GM08714 (cell line): ENCODE data around the gene ENOPH1.
"Not testable (repeated sequence)": the region's sequence is repeated elsewhere in the genome, so short reads cannot be mapped to it uniquely, and the experiment has no call there.

ENCODE experiments used
- H3K4me3 ChIP-seq: fragments of 200-500 bp; sonication (Bioruptor generic); 2 replicates; pipeline ENCODE4 v1.5.1; 2014; ENCODE audit warnings: mild to moderate bottlenecking, low read length, inconsistent platforms
- ZNF274 ChIP-seq: IDR thresholded peaks from 2 replicates; pipeline ENCODE4 v1.6.1; 2012; ENCODE audit warnings: mild to moderate bottlenecking, low read depth, low read length

The ENOPH1 gene

DNA sequence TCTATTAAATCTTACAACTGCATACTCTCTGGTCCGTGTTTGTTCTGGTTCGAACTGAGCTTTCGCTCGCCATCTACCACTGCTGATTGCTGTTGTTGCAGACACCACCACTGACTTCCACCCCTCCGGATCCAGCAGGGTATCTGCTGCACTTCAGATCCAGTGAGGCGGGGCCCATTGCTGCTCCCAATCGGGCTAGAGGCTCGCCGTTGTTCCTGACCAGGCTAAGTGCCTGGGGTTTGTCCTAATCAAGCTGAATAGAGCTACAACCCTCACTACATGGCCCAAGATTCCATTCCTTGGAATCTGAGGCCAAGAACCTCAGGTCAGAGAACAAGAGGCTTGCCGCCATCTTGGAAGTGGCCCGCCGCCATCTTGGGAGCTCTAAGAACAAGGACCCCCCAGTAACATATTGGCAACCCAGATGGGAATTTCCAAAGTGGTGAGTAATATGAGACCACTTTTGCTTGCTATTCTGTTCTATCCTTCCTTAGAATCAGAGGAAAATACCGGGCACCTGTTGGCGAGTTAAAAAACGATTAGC, 43.3 kb downstream of the ENOPH1 start:
- H3K4me3 ChIP-seq = no peak overlapping the region
- TF ChIP-seq ZNF274 = no peak

DNA sequence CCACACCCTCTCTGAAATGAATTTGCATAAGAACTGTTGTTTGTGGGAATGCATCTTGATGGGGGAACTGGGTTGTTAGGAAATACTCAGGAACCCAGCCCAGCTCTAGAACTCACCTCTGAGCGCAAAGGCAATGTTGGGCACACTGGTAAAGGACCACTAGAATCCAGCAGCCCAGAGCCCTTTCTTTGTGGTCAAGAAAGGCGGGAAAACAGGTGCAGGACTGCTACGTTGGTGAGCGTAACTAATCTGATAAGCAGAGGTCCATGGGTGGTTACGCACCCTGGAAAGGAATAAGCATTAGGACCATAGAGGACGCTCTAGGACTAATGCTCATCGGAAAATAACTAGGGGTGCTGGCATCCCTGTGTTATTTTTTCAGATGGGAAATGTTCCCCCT, 45.5 kb downstream of the ENOPH1 start:
- not testable (repeated sequence) for H3K4me3 ChIP-seq

DNA sequence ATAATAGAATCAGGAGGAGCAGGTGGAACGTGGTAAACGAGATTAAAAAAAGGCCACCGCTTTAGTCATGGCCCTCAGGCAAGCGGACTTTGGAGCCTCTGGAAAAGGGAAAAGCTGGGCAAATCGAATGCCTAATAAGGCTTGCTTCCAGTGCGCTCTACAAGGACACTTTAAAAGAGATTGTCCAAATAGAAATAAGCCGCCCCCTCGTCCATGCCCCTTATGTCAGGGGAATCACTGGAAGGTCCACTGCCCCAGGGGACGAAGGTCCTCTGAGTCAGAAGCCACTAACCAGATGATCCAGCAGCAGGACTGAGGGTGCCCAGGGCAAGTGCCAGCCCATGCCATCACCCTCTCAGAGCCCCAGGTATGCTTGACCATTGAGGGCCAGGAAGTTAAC, 47.1 kb downstream of the ENOPH1 start:
- H3K4me3 ChIP-seq = not testable (repeated sequence)

DNA sequence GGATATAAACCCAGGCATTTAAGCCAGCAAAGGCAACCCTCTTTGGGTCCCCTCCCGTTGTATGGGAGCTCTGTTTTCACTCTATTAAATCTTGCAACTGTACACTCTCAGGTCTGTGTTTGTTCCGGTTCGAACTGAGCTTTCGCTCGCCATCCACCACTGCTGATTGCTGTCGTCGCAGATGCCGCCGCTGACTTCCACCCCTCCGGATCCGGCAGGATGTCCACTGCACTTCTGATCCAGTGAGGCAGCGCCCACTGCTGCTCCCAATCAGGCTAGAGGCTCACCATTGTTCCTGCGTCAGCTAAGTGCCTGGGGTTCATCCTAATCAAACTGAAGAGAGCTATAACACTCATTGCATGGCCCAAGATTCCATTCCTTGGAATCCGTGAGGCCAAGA, 49.2 kb downstream of the ENOPH1 start:
- no peak overlapping the region for H3K4me3 ChIP-seq

DNA sequence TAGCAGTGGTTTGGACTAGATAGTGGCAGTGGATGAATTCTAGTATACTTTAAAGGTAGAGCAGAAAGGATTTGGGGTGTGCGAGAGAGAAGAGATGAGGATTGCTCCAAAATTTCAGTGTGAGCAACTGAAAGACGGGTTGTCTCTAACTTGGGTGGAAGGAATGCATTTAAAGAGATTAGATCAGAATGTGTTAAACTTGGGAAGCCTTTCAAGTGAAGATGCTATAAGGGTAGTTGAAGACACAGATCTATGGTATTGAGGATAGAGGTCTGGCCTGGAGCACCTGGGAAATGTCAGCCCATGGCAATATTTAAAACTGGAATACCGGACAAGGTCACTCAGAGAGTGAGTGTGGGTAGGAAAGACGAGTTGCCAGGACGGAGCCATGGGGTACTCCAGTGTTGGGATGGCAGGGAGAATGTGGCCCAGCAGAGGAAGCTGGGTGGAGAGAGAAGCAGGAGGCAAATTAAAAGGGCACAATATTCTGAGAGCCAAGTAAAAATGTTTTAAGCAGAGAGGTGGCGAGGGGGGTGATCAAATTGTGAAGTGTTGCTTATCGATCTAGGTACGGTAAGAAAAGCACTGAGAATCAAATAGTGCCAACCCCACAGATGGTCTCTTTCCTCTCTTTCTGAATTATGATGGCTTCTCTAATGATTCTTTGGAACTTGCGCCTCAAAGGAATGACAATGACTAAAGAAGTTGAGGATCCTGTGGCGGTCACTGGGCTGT, 50.5 kb downstream of the ENOPH1 start:
- TF ChIP-seq ZNF274 = no peak
- no peak overlapping the region for H3K4me3 ChIP-seq

More for the DNA sequence above, 49.2 kb downstream of the ENOPH1 start:
- TF ChIP-seq ZNF274 = no peak

DNA sequence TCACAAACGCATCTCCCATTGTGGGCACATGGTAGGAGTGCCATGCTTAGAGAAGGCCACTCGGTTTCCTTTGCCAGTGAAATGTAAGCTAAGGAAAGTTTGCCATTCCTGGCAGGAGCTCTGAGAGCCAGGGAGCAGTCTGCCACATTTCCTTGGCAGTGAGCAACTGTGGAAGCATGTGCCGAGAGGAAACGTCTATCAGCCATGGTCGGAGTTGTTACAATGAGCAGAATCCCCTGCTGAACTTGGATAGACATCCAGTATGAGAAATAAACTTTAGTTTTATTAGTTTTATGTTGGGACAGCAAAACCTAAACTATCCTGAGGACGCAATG, 51.1 kb downstream of the ENOPH1 start:
- H3K4me3 ChIP-seq = no peak overlapping the region
- no peak for TF ChIP-seq ZNF274

DNA sequence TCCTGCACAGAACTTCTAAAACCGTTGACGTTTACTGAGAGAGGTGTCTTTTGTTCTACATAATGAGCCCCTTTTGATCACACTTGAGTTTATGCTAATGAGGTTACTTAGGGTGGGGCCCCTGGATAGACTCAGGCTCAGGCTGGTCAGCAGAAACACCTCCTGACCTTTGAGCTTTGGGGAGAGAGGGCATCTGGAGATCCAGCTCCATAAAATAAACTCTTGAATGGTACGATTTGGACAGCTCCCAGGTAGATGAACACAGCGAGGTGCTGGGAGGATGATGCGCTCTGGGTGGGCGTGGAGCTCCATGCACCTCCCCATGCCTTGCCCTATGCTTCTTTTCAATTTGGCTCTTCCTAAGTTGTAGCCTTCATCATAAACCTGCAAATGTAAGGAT, 52.0 kb downstream of the ENOPH1 start:
- TF ChIP-seq ZNF274 = no peak
- no peak overlapping the region for H3K4me3 ChIP-seq

DNA sequence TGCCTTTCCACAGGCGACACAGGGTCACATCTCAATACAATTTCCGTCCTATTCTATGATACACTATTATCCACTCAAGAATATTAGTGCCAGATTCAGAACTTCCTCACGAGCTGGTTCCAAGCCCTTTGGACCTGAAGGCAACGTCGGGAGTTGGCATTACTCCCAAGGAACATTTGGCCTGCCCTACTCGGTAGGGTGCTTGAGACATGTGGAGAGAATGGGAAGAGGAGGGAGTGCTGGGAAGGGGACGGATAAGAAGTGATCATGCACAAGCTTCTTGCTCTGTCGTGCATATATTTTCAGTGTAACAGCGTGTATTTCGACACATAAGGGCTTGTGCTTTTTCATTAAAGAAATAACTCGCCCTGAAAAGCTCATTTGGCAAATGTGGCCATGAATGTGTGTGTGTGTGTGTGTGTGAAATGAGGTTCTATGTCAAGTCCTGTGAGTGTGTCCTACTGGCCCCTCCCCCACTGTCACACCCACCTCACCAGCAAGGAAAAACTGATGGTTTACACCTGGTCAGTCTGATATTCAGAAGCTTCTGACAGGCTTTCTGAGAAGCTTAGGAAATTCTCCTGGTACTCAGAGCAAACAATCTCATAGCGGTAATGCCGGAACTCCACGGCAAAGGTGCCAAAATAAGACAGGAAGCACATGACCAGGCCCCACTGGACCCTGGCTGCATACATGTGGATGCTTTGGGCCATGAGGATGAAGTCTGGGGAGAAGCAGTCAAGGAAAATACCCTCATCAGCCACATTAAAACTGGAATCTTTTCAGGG, 54.8 kb downstream of the ENOPH1 start:
- H3K4me3 ChIP-seq = no peak overlapping the region
- no peak for TF ChIP-seq ZNF274

DNA sequence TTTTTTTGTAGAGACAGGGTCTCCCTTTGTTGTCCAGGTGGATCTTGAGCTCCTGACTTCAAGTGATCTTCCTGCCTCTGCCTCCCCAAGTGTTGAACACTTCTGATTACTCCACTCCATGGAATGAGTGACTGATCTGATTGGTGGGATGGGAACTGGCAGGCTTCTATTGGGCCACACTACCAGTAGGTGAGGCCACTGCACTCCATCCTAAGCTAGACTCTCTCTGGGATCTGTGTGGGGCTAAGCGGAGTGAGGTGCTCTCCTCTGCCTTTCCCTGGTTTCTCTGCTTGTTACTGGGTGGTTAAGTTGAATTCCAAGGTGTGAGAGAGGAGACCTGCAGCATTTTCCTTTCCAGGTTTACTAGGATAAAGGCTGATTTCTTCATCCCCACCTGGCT, 58.7 kb downstream of the ENOPH1 start:
- no peak overlapping the region for H3K4me3 ChIP-seq
- no peak for TF ChIP-seq ZNF274

DNA sequence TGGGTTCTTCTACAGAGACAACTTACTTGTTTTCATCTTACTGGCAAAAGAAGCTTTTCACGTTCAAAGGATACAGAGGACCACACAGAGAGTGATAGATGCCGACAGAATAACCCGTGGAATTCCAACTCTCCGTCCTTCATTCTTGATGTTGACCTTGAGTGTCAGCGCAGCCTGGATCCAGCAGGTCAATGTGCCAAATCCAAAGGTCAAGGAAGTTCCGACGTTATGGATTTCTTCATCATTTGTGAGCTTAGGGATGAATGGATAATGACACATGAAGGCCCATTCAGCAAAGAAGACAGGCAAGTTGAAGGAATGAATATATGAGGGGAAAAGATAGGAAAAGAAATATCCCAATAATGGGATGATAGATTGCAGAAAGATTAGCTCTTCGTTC, 59.6 kb downstream of the ENOPH1 start:
- TF ChIP-seq ZNF274 = no peak
- H3K4me3 ChIP-seq = no peak overlapping the region

DNA sequence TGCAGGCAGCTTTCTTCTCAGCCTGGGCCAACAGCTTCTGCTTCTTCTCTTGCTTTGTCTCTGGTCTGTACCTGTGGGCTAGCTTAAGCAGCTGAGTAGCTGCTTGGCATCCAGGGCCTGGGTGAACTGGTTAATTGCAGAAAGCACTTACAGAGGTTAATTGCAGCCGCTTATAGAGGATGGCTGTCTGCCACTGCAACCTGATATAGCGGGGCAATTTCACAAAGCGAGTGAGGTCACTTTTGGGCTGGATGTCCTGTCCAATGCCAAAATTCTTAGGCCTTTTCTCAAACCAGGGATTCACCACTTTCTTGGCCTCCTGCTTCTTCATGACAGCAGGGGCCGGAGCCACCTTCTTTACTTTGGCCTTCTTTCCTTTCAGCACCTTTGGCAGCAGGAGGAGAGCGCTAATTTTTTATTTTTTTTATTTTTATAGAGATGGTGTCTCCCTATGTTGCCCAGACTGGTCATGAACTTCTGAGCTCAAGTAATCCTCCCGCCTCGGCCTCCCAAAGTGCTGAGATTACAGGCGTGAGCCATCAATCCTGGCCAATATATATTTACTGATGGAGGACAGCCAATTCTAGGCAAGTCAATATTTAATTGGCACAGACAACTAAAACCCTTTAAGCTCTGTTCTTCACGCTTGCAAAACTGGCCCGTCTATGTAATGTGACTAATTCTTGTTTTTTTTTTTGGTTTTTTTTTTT, 61.0 kb downstream of the ENOPH1 start:
- no peak for TF ChIP-seq ZNF274
- H3K4me3 ChIP-seq = no peak overlapping the region

DNA sequence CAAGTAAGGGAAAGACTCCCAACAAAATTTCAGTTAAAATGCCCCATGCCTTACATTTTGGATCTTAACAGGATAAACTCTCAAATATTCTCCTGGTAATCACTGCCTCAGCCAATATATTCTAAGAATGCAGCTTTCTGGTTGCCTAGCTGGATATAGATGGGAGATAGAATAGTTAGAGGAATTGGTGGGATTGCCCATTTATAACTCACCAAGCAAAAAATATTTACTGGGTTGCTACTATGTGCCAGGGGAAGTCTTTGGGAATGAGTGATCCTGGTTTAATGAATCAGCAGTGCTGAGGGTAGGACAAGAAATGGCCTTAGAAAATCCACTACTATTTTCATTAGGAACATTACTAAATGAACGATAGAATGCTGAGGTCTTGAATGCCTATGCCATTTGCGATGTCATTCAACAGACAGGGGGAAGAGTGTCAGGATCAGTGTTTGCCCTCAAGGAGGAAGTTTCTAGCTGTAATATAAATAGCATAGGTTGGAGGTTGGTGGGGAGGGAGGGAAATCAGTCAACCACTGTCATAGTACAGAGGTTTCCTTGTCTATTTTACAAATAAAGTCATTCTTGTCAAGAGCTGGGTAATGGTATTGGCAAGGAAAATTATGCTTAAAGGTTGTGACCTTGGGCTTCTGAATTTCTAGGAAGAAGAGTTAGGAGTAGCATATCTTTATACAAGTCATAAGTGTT, 63.5 kb downstream of the ENOPH1 start:
- TF ChIP-seq ZNF274 = no peak
- no peak overlapping the region for H3K4me3 ChIP-seq

DNA sequence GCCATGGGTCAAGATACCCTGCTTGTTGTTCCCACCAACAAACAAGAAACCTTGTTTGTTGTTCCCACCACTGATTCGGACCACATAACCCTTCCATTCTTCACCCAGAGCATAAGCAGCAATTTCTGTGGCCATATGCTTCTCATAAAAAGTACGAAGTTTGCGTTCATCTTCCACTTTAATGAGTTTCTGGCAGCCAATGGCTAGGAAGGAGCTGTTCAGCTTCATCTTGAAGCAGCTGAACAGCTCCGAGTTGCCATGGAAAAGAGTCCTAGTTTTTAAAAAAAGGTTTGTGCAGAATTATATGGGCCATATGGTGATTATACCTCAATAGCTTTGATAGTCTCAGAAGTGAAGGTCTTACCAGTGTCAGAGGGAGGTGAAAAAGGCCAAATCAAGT, 65.3 kb downstream of the ENOPH1 start:
- no peak for TF ChIP-seq ZNF274
- no peak overlapping the region for H3K4me3 ChIP-seq

DNA sequence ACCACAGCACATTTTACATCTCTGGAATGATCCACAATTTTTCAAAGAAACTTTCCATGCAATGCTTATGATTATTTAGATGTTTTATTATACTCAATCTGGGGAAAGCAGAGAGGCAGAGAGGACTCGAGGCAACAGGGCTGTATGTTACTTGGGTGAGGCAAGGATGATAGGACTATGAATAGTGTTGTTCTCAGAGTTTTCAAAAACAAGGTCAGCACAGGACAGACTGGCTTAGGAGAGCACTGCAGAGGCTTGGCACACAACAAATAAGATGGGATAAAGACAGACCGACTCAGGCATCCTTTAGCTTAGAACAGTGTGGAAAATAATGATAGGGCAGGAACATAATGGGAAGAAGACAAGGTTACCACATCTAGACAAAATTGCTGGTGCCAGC, 66.0 kb downstream of the ENOPH1 start:
- no peak for TF ChIP-seq ZNF274
- no peak overlapping the region for H3K4me3 ChIP-seq
